ENCODE data around the gene LCORL.
"Not testable (repeated sequence)": the region's sequence is repeated elsewhere in the genome, so short reads cannot be mapped to it uniquely, and the experiment has no call there.

Gene LCORL

DNA sequence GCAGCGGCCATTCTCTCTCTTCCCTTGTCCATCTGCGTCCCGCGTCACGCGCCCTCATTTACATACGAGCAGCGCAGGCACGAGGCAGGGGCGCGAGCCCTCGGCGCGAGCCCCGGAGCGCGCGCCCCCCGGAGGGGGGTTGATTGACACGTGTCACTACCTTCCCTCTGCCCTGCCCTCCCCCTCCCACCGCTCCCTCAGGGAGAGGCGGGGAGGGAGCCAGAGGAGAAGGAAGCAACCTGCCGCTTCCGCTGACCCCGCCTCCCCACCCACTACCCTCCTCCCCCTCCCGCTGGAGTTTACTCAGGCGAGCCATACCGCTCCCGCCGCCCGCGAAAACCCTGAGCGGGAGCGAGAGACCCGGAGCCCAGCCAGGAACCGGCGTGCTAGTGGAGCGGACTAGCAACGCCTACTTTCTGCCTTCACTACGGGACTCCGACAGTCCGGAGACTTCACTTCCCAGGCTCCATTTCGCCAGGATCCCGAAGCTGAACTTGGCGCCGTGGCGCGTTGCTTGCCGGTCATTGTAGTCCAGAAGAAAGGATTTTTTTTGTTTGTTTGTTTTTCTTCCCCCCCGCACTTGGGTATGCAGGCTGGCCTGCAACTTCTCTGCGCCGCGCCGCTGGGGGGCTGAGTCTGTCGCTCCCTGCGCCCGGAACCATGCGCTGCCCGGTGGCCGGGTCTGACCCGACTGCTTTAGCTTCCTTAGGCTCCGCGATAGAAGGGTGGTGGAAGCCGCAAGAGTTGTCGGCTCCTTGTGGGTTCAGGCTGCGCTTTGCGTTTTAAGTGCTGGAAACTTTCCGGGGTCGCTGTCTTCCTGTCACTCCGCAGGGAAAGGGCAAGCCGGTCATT is at the start of gene LCORL:
LCORL (minus strand) TSS at position 36 of the 852 bp plus-strand sequence; CDS start at position 32, 4 bp downstream.
- peak; percentile 80 to 83 for DNase-seq

DNA sequence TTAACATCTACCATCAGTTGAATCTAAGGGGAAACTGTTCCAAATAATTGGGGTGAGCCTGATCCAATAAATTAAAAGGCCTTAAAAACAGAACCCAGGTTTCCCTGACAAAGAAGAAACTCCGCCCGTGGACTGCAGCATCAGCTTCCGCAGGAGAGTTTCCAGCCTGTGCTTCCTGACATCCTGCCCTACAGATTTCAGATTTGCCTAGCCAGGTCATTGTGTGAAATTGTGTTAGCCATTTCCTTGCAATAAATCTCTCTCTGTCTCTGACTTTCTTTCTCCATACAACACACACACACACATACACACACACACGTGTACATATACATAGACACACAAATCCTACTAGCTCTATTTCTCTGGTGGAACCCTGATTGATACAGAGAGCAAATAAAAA is 48.3 kb upstream of the LCORL start:
- DNase-seq: no peak

DNA sequence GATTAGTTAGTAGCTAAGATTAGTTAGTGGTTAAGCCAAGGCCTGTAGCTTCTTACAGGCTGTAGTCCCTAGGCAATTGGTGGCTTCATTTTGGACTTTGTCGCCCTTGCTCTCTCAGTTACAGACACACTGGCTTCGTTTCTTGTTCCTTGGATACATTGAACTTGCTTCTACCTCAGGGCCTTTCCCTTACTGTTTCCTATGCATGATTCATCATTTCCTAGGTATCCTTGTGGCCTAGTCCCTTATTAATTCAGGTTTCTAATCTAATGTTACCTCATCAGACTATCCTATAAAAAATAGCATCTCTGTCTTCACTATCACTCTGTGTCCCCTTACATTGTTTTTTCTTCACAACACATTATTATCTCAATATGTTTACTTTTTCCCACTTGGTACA is 45.5 kb upstream of the LCORL start:
- no peak for DNase-seq

DNA sequence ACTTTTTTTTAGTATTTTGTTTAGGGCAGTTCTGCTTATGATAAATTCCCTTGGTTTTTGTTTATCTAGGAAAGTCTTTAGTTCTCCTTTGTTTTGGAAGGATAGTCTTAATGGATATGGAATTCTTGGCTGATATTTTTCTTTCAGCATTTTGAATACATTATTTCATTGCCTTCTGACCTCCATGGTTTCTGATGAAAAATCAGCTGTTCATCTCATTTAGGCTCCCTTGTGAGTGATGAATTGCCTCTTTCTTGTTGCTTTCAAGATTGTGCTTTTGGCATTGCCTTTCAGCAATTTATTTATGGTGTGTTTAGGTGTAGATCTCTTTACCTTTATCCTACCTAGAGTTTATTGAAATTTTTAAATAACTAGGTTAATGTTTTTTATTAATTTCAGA is 41.5 kb upstream of the LCORL start:
- no peak for DNase-seq

DNA sequence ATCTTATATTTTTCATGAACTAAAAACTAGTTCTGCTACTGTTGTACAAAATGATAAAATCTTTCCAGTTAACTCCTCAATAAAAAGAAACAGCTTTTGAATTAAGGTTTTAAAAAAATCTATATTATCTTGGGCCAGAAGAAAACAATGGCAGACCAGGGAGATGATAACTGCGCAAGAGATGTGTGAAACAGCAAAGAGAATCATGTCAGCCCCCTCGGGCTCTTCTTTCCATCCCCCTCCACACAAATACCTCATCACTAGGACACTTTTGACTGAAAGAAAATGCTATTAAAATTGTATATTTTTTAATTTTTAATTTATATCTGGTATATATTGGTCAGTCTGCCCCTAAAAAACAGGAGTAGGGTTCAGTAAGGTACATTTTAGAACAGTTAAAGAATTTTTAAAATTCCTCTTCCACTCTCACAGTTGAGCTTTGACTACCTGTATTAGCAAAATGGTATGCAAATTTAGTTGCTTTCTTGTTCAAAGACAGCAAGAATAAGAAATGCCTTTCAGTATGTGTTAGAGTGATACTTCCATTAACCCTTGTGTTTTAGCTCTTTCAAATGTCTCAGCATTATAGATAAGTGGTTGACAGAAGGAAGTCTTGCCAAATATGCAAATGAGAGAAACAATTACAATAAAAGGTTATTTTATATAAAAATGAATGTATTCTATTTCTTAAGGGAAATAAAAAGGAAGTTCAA is 36.4 kb upstream of the LCORL start:
- DNase-seq: no peak

DNA sequence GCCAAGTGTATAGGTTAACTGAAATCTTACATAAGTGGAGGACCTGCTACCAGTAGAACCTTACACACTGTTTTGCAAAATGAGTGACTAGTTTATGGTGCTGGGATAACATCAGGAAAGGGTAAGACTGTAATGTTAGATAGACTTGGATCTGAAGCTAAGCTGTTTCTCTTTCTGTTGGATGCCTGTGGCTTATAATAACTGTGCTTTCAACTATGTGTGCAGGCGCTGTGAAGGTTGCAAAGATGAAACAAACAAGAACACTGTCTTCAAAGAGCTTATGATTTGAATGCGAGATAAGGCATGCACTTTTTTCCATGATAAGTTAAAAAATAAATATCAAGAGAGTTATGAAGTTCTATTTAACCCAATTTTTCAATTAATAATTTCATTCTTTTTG is 34.5 kb upstream of the LCORL start:
- no peak for DNase-seq

DNA sequence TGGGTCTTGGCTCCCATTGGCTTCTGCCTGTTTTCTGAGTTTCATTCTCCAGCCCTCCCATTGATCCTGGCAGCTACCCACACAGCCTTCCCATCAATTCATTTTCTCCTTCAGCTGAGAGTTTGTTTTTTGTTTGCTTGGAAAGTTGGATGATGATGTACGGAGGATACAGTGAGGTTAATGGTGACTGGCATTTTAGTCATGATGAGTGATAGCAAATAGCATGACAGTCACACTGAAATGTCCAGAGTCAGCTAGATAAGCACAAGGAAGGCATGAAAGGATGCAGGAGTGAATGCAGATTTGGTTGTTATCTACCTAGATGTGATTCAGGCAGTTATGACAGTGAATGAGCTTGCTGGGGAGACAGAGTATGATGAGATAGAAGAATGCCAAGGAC is 30.6 kb upstream of the LCORL start:
- no peak for DNase-seq

DNA sequence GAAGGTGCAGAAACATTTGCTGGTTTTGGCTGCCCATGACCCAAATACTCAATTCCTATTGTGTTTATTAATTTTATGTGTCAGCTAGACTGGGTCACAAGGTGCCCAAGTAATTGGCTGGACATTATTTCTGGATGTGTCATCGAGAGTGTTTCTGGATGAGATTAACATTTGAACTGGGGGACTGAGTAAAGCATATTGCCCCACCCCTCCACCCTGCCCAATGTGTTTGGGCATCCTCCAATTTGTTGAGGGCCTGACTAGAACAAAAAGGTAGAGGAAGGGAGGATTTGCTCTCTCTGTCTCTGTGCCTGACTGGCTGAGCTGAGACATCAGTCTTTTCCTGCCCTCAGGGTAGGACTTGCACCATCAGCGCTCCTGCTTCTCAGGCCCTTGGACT is 29.7 kb upstream of the LCORL start:
- DNase-seq: no peak

DNA sequence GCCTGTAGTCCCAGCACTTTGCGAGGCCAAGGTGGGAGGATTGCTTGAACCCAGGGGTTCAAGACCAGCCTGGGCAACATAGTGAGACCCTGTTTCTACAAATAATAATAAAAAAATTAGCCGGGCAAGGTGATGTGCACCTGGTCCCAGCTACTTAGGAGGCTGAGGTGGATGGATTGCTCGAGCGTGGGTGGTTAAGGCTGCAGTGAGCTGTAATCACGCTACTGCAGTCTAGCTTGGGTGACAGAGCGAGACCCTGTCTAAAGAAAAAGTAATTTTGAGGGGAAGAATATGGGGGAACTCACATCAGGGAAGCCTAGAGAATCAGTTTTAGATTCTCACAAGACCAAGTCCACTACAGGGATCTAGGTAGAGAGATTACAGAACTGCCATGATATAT is 28.9 kb upstream of the LCORL start:
- DNase-seq: no peak

DNA sequence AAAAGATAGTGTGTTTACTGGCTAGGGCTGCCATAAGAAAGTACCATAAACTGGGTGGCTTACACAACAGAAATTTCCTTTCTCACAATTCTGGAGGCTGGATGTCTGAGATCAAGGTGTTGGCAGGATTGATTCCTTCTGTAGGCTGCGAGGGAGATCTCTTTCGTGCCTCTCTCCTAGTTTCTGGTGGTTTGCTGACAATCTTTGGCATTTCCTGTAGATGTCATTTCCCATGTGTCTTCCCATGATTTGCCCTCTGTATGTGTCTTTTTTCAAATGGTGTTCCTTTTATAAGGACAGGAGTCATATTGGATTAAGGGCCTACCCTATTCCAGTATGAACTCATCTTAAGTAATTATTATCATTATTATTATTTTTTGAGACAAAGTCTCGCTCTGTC is 27.9 kb upstream of the LCORL start:
- no peak for DNase-seq

DNA sequence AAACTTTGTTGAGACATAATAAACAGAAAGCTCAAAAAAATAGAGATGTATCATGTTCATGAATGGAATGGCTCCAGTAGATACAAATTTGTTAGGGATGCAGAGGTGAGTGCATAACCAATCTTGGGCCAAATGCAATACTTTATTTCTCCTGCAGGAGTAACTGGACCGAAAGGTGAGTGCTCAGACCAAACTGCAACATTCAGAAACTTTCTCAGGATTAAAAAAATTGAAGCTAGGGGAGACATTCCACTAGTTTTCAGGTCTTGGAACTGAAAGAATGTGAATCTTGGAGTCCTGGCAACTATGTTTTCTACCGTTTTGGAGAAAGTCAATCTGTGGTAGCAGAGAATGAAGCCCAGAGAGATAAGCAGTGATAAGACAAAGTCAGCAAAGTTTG is 21.2 kb upstream of the LCORL start:
- no peak for DNase-seq

DNA sequence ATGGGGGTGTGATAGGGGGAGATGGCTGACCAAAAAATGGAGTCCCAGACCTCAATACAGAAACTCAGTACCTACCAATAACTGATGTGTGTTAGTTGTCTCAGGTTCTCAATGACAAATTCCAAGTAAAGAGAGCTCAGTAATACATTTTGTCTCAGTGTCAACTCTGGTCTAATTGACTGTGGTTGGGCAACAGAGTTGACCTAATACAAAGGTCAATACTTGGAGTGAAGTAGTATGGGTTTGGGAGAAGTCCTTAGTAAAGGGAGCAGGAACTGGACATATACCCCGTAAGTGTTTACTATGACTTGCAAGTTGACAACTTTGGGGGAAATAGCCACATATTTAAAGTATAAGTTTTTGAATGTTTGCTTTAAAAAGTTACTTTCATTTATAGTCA is 20.5 kb upstream of the LCORL start:
- DNase-seq: no peak

DNA sequence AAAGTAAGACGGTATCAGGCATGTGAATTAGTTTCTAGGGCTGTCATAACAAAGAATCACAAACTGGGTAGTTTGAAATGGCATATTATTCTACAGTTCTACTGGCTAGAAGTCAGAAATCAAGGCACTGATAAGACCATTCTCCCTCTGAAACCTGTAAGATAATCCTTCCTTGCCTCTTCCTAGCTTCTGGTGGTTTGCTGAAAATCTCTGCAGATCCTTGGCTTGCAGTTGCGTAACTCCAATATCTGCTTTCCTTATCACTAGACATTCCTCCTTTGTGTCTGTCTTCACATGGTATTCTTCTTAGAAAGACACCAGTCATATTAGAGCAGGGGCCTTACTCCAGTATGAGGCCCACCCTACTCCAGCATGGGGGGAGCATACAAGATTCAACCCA is 19.6 kb upstream of the LCORL start:
- no peak for DNase-seq

DNA sequence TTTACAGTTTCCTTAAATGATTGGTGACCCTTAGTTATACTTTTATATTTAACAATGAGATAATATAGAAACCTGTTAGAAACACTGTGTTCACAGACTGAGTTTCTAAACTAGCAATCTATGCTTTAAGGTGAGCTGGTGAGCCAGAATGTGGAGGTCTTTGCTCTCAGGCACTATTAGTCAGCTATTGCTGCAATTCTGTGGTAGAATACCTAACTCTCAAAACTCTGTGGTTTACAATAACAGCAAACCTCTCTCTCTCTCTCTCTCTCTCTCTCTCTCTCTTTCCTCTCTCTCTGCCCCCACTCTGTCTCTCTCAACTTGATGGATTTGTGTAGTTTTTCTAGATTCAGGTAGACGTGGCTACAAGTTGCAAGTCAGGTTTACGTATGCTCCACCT is 17.6 kb upstream of the LCORL start:
- DNase-seq: no peak

DNA sequence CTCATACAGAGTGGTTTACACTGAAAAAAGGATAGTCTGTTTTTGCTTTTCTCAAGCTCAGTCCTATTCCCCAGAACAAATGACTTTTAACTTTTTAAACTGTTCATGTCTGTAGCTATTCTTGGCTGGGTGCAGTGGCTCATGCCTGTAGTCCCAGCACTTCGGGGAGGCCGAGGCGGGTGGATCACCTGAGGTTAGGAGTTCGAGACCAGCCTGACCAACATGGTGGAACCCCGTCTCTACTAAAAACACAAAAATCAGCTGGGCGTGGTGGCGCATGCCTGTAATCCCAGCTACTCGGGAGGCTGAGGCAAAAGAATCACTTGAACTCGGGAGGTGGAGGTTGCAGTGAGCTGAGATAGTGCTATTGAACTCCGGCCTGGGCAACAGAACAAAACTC is 14.8 kb upstream of the LCORL start:
- DNase-seq: not testable (repeated sequence)

DNA sequence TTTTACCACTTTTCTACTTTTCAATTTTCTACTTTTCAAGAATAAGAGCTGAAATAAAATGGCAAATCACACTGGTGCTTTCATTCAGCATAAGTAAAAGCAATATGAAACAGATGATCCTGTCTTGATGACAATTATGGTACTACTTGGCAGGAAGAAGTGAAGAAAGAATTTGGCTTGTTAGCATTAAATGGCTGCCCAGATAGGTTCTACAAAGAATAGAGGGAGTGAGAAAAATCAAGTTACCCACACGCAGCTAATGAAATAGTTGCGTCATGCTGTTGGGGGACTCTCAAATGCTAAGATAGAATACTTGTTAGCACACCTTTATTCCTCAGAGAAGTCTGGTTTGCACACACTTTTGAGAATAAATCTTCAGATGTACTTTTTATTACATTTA is 12.5 kb upstream of the LCORL start:
- DNase-seq: no peak

DNA sequence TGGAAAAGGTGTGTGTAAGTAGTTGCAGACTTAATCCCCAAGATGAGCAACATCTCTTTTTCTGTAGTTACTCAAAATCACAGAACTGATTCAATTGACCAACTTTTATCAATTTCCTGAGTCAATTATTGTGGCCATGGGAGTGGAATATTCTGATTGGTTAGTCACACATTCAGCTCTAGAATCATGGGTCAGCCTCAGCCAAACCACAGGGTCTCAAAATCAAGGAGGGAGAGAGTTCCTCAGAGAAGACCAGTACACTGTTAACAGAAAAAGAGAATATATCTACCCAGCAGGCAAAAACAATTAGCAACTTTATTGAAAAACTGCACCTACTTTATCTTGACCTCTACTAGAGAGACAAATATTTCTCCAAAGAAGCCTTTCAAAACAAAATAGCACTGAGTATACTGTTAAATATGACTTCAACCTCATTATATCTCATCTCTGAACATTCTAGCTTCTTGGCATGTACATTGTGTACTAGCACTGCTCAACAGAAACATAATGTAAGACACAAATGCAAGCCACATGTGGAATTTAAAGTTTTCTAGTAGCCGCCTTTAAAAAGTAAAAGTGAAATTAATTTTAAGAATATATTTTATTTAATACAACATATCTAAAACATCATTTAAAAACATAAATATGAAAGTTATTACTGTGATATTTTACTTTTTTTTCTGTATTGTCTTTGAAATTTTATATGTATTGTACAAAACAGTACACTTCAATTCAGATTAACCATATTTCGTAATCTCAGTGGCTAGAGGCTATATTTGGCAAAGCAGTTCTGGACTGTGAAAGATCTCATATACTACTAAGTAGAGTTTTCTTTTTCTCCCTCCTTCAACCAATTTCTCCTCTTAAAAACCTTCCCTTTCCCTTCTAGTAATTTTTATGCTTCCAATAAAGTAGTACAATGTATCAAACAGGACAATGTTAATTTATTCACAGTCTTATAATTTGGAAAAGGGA is 11.8 kb upstream of the LCORL start:
- no peak for DNase-seq

DNA sequence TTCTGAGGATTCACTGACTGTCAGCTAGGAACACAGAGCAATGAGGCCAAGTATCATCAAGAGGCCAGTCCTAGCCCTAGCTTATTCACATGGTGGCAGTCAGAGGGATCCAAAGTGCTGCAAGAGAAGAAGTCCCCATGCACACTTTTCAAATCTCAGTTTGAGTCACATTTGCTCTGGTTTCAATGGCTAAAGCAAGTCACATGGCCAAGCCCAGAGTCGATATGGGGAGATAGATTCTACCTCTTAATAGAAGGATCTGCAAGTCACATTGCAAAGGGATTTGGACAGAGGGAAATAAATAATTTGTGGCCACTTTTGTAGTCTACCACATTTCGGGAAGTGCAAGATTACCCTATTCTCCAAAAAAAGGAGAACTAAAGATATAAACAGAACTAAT is 3.7 kb upstream of the LCORL start:
- no peak for DNase-seq

DNA sequence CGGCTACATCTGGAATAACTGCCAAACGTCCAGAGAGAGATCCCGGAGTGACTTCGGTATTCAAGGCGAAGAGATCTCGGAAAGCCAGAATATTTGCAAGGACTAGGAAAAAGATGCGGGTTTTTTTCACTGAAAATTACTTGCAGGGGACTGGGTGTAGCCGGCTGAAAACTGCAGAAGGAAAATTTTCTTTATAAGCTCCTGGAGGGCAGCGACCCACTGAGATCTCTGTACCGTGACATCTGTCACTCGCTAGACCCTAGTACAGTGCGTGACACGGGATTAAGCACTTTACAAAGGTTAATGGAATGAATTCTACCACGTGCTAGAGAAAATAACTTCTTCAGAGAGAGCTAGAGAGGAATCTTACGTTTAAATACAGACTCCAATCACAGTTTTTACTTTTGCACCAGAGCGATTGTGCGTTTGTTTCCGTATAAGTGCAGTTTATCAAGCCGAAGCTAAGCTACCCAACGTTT is 1.1 kb upstream of the LCORL start:
- no peak for DNase-seq

DNA sequence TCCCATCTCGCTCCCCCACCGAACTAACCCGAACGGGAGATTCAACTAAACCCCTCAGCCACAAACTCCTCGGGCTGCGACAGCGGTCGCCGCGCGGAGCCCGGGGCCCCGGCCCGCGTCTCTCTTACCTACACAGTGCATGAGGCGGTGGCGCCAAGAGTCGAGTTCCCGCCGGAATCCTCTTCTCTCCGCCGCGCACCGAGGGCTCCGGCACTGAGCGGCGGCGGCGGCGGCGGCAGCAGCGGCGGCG is 160 bp downstream of the LCORL start:
- no peak for DNase-seq

DNA sequence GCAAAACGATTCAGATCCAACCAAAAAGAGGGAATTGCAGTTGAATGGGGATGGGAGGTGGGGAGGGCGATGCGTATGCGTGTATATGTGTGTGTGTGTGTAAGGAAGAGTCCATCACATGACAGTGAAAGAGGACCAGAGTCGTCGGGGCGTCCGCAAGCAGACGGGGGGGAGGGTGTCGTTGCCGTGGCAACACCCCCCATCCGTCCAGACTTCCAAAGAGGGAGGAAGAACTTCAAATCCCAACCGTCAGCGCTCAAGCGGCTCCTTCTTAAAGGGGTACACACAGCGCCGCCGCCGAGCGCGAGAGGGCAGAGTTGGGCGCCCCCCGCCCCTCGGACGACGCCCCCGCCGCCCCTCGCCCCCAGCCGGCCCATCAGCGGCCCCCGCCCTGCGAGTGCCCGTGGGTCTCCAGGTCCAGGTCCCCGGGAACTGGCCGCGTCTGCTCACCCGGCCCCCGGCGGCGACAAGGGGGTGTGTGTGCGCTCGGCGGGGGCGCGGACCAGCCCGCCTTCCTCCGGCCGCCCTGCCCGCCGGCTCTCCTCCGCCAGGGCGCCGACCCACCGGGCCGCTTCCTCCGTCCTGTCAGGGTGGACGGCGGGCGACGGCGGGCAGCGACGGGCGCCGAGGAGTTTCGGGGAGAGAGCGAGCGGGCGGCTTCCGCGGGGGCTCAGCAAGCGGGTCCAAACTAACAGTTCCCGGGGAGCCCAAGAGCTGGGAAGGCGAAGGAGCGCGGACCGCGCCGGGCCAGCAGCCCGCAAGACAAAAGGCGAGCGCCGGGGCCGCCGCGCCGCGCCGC is 685 bp downstream of the LCORL start:
- peak; percentile 10 to 30 for DNase-seq

DNA sequence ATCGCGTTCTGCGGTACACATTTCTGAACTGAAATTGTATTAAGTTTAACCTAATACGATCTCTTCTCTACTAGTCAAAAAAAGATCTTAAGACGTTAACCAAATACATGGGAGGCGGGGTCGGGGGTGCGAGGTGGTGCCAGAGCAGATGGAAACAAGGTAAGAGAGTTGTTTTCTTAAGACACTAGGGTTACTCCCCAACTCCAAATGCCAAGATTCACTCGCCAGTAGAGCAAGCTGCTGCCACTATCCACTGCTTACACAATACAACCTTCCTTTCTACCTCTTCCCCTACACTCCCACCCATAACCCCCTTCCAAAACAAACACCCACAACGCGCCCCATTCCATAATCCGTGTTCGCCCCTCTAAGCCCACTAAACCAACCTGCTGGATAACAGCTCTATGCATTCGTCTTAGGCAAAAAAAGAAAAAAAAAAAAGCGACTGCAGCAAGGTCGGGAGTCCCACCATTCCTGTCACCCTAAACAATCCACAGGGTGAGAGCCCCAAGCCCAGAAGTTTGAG is 1.3 kb downstream of the LCORL start:
- DNase-seq: no peak
